ENCODE results near the gene PPIG. TPM values are rescaled to one million over a fixed set of nuclear protein-coding genes. Genes with fewer than 3 reads are reported as not detected.
A peak's percentile ranks its signal among the peaks of the same experiment; 100 is the strongest.

PPIG gene
- total RNA-seq, 1 experiment from 2014 or later: 55.4 TPM

DNA sequence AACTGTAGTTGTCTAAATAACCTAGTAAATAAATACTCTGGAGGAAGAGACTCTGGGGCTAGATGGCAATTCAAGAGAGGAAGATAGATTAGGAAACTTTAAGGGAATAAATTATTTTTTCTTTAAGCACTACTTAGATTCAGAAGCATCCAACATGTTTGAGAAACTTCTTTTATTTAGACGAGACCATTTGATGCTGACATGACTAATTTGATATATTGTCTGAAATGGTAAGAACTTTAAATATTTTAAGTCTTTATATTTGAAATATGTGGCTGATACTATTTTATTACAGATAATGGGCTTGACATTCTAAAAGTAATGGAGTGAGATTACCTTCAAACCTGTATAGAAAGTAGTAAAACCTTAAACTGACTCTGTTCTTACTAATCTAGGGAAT lies 36.4 kb downstream of the PPIG start:
- DNase-seq: no peak
- CTCF ChIA-PET: no interaction called here
- intact Hi-C loops (cut with micrococcal nuclease; ENCODE audit: unreplicated experiment): no loop called here
- Mint-ChIP-seq H3K4me3 (ENCODE audit: low read depth, unreplicated experiment) (no peak overlapping the region), H3K27me3 (ENCODE audit: unreplicated experiment) (no peaks in the 10 kb centered on the region), H3K36me3 (ENCODE audit: insufficient read depth, unreplicated experiment) (peaks cover 49% of the 10 kb centered on the region), H3K9me3 (ENCODE audit: low read depth, unreplicated experiment) (peaks cover 5% of the 10 kb centered on the region), H3K4me1 (ENCODE audit: low read depth, unreplicated experiment) (no peaks in the 10 kb centered on the region), H3K27ac (ENCODE audit: unreplicated experiment) (no peak overlapping the region)
- TF ChIP-seq, protein P1, sequence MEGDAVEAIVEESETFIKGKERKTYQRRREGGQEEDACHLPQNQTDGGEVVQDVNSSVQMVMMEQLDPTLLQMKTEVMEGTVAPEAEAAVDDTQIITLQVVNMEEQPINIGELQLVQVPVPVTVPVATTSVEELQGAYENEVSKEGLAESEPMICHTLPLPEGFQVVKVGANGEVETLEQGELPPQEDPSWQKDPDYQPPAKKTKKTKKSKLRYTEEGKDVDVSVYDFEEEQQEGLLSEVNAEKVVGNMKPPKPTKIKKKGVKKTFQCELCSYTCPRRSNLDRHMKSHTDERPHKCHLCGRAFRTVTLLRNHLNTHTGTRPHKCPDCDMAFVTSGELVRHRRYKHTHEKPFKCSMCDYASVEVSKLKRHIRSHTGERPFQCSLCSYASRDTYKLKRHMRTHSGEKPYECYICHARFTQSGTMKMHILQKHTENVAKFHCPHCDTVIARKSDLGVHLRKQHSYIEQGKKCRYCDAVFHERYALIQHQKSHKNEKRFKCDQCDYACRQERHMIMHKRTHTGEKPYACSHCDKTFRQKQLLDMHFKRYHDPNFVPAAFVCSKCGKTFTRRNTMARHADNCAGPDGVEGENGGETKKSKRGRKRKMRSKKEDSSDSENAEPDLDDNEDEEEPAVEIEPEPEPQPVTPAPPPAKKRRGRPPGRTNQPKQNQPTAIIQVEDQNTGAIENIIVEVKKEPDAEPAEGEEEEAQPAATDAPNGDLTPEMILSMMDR (IDR thresholded peaks at IDR 0.05; ENCODE audit: unreplicated experiment): no peak
- no TSS peak for BruUV-seq (replicated peaks)

DNA sequence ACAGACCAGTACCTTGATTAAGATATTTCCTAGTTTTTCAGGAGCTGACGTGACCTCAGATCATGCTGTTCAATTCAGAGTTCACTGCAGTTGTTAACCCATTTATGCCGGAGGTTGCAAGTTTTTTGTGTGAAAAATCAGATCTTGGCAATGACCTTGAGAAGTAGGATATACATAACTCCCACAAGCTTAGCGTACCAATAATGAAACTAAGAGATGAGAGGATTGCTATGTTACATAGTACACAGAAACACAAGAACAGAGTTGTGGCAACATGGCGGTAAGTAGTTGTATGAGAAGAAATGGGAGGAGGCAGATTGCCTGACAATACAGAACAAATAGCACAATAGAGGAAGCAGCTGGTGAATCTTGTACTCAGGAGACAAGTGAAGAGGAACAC lies 39.1 kb downstream of the PPIG start:
- no TSS peak for BruUV-seq (replicated peaks)
- CTCF ChIA-PET: no interaction called here
- Mint-ChIP-seq H3K27me3 (ENCODE audit: unreplicated experiment) (no peaks in the 10 kb centered on the region), H3K27ac (ENCODE audit: unreplicated experiment) (no peak overlapping the region), H3K36me3 (ENCODE audit: insufficient read depth, unreplicated experiment) (peaks cover 44% of the 10 kb centered on the region), H3K9me3 (ENCODE audit: low read depth, unreplicated experiment) (no peaks in the 10 kb centered on the region), H3K4me3 (ENCODE audit: low read depth, unreplicated experiment) (no peak overlapping the region), H3K4me1 (ENCODE audit: low read depth, unreplicated experiment) (no peaks in the 10 kb centered on the region)
- TF ChIP-seq, protein P1 (IDR thresholded peaks at IDR 0.05; ENCODE audit: unreplicated experiment): no peak
- no peak for DNase-seq
- intact Hi-C loops (cut with micrococcal nuclease; ENCODE audit: unreplicated experiment): no loop called here

- intact Hi-C loops (cut with micrococcal nuclease; ENCODE audit: unreplicated experiment): no loop called here
- TF ChIP-seq, protein P1 (IDR thresholded peaks at IDR 0.05; ENCODE audit: unreplicated experiment): no peak
- Mint-ChIP-seq H3K4me3 (ENCODE audit: low read depth, unreplicated experiment) (no peak overlapping the region), H3K27ac (ENCODE audit: unreplicated experiment) (no peak overlapping the region), H3K36me3 (ENCODE audit: insufficient read depth, unreplicated experiment) (peaks cover 22% of the 10 kb centered on the region), H3K27me3 (ENCODE audit: unreplicated experiment) (no peaks in the 10 kb centered on the region), H3K9me3 (ENCODE audit: low read depth, unreplicated experiment) (no peaks in the 10 kb centered on the region), H3K4me1 (ENCODE audit: low read depth, unreplicated experiment) (no peaks in the 10 kb centered on the region)
- no TSS peak for BruUV-seq (replicated peaks)
- CTCF ChIA-PET: no interaction called here
- no peak for DNase-seq
These were observed 41.6 kb downstream of the PPIG start for GRCh38 chr2:169625781-169626180.

GRCh38 chr2:169636440-169637097 lies 52.4 kb downstream of the PPIG start:
- TF ChIP-seq, protein P1 (IDR thresholded peaks at IDR 0.05; ENCODE audit: unreplicated experiment): no peak
- CTCF ChIA-PET: no interaction called here
- BruUV-seq (replicated peaks): TSS peak; percentile 97
- no peaks in the 10 kb centered on the region for H3K4me1 Mint-ChIP-seq (ENCODE audit: low read depth, unreplicated experiment)
- H3K27ac Mint-ChIP-seq (ENCODE audit: unreplicated experiment): no peak overlapping the region
- peaks cover 10% of the 10 kb centered on the region for H3K36me3 Mint-ChIP-seq (ENCODE audit: insufficient read depth, unreplicated experiment)
- no peak for DNase-seq
- no peak overlapping the region for H3K4me3 Mint-ChIP-seq (ENCODE audit: low read depth, unreplicated experiment)
- intact Hi-C loops (cut with micrococcal nuclease; ENCODE audit: unreplicated experiment): no loop called here
- no peaks in the 10 kb centered on the region for H3K27me3 Mint-ChIP-seq (ENCODE audit: unreplicated experiment)
- no peaks in the 10 kb centered on the region for H3K9me3 Mint-ChIP-seq (ENCODE audit: low read depth, unreplicated experiment)

Measured in Calu3 (cell line).